AG04450 (cell line): ENCODE data around the gene SHANK1. TPM values are rescaled to one million over a fixed set of nuclear protein-coding genes. Genes with fewer than 3 reads are reported as not detected.

Experiments
- CTCF ChIA-PET: fragments of 300-600, 350-600 bp; formaldehyde crosslinking; extraction: SDS; loops from one replicate; lab custom pipeline; 2022; ENCODE audit warnings: antibody characterized with exemption, inconsistent platforms; lab: Charles Lee
- POLR2A ChIA-PET: fragments of 350-600 bp; formaldehyde crosslinking; extraction: SDS; loops from one replicate; lab custom pipeline; 2021; ENCODE audit warnings: antibody characterized with exemption, inconsistent platforms; lab: Yijun Ruan, JAX
- DNase-seq: peaks from one replicate; pipeline ENCODE4 v3.0.0-alpha.2; 2011; ENCODE audit warnings: low read depth, low spot score
- H3K27ac ChIP-seq: one replicate; pipeline ENCODE4 v1.5.1; 2012; ENCODE audit warnings: low read depth, low read length, control low read depth
- H3K27me3 ChIP-seq: one replicate; pipeline ENCODE4 v1.6.0; 2012; ENCODE audit warnings: low read length; ENCODE audit not compliant: control insufficient read depth, insufficient read depth
- H3K4me3 ChIP-seq: 2 replicates; pipeline ENCODE4 v1.5.1; 2011; ENCODE audit warnings: mild to moderate bottlenecking, low read depth, low read length, control low read depth
- H3K9me3 ChIP-seq: 2 replicates; pipeline ENCODE4 v1.5.1; 2012; ENCODE audit warnings: low read length; ENCODE audit not compliant: control insufficient read depth, insufficient read depth
- polyA plus RNA-seq: library from polyadenylated mRNA; depleted of rRNA; stranded (reverse); fragments of >200 nt; gene quantifications from 2 replicates; pipeline ENCODE4 v1.2.3, GENCODE V29; 2011
- TF ChIP-seq, protein P1 (sequence below): IDR thresholded peaks from 2 replicates; pipeline ENCODE4 v1.5.1; 2011; ENCODE audit warnings: low read depth, low read length, control low read depth, inconsistent platforms

Gene SHANK1
- polyA plus RNA-seq, 1 experiment: 2.4 TPM

GRCh38 chr19:50633359-50633758 is 86.2 kb downstream of the SHANK1 start:
- H3K27me3 ChIP-seq: peaks cover 3% of the 10 kb centered on the region
- no peak overlapping the region for H3K4me3 ChIP-seq
- no peak overlapping the region for H3K27ac ChIP-seq
- DNase-seq: no peak
- CTCF ChIA-PET: no interaction called here
- H3K9me3 ChIP-seq: peaks cover 13% of the 10 kb centered on the region
- POLR2A ChIA-PET: no interaction called here
- TF ChIP-seq, protein P1, sequence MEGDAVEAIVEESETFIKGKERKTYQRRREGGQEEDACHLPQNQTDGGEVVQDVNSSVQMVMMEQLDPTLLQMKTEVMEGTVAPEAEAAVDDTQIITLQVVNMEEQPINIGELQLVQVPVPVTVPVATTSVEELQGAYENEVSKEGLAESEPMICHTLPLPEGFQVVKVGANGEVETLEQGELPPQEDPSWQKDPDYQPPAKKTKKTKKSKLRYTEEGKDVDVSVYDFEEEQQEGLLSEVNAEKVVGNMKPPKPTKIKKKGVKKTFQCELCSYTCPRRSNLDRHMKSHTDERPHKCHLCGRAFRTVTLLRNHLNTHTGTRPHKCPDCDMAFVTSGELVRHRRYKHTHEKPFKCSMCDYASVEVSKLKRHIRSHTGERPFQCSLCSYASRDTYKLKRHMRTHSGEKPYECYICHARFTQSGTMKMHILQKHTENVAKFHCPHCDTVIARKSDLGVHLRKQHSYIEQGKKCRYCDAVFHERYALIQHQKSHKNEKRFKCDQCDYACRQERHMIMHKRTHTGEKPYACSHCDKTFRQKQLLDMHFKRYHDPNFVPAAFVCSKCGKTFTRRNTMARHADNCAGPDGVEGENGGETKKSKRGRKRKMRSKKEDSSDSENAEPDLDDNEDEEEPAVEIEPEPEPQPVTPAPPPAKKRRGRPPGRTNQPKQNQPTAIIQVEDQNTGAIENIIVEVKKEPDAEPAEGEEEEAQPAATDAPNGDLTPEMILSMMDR: no peak

DNA sequence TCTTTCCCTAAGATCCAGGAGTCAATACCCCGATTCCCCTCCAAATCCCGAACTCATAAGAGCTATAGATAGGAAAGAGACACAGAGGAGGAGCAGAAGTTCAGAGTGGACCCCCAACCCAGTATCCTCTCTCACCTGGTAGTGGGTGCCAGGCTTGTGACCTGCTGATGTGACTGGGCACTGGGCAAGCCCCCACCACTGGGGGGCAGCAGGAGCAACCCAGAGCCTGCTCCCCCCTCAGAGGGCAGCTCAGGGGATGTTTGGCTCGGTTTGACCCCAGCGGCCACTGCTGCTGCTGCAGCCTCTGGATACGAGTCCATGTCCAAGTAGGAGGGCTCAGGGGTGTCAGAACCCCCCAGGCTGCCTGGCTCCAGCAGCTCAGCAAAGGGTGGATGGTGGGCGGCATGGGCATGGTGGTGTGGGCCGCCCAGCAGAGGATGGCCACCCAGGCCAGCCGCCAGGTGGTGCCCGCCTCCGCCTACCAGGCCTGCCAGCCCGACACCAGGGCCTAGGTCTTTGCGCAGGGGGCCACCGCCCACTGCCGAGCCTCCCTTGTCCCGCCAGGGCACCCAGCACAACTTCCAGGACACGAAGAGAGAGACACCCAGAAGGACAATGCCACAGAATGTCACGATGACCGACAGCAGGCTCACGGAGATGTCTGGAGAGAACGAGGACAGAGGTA is 87.3 kb downstream of the SHANK1 start:
- TF ChIP-seq, protein P1: no peak
- CTCF ChIA-PET: no interaction called here

GRCh38 chr19:50629801-50630200 is 89.8 kb downstream of the SHANK1 start:
- ChIA-PET POLR2A (no interaction called here), CTCF (no interaction called here)
- Histone ChIP-seq H3K27ac (no peak overlapping the region), H3K27me3 (no peaks in the 10 kb centered on the region), H3K4me3 (no peak overlapping the region), H3K9me3 (peaks cover 13% of the 10 kb centered on the region)
- TF ChIP-seq, protein P1: no peak
- no peak for DNase-seq

More for the DNA sequence above, 87.3 kb downstream of the SHANK1 start:
- no peak overlapping the region for H3K4me3 ChIP-seq
- peaks cover 13% of the 10 kb centered on the region for H3K9me3 ChIP-seq
- H3K27ac ChIP-seq: no peak overlapping the region
- POLR2A ChIA-PET: no interaction called here
- DNase-seq: no peak
- H3K27me3 ChIP-seq: peaks cover under 1% of the 10 kb centered on the region

GRCh38 chr19:50629194-50629593 is 90.4 kb downstream of the SHANK1 start:
- ChIA-PET POLR2A (no interaction called here), CTCF (no interaction called here)
- TF ChIP-seq, protein P1: no peak
- peaks cover 7% of the 10 kb centered on the region for H3K9me3 ChIP-seq
- DNase-seq: no peak
- H3K27ac ChIP-seq: no peak overlapping the region
- H3K27me3 ChIP-seq: no peaks in the 10 kb centered on the region
- H3K4me3 ChIP-seq: no peak overlapping the region

GRCh38 chr19:50628551-50628950 is 91.1 kb downstream of the SHANK1 start:
- no peak overlapping the region for H3K4me3 ChIP-seq
- H3K27me3 ChIP-seq: no peaks in the 10 kb centered on the region
- no peak for DNase-seq
- ChIA-PET CTCF (no interaction called here), POLR2A (no interaction called here)
- H3K9me3 ChIP-seq: peaks cover 4% of the 10 kb centered on the region; the same call in 1 of the 2 replicates
- TF ChIP-seq, protein P1: no peak
- H3K27ac ChIP-seq: no peak overlapping the region
